GM21360 (cell line): ENCODE data around the gene THTPA.

Experiments used
- ATAC-seq: cut with Tn5 transposase; IDR thresholded peaks from one replicate; pipeline ENCODE4 v1.9.1; 2021; ENCODE audit warnings: mild to moderate bottlenecking, moderate library complexity; ENCODE audit not compliant: unreplicated experiment

THTPA gene

GRCh38 chr14:23566778-23567185 is 10.7 kb downstream of the THTPA start:
- no peak for ATAC-seq

GRCh38 chr14:23567186-23568020 is 11.3 kb downstream of the THTPA start, which contains the start of gene AP1G2:
Gene AP1G2 (minus strand): TSS chr14:23567791. CDS start chr14:23567314, 477 bp downstream.
- ATAC-seq = peak; percentile 82

DNA sequence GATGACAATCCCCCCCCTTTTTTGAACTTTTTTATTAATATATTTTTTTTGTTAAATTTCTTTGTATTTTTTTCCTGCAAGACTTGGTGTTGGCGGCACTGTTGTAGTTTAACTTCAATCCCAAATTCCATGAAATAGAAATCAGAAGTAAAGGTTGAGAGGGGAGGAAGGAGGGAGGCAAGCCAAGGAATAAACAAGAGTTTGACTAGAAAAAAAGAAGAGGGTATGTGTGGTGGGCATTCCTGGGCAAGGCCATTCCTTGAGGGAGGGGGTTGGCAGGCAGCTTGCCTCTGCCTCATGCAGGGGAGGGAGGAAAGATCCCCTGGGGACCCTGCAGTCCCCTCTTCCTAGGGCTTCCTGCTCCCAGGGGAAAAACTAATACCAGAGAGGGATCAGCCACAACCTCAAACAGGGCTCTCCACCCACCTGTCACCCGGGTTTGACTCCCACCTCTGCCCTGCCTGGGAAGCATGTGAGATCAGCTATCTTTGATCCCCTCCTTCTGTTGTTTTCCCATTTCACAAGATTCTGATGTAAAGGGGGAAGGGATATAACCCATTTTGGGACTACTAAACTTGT is 12.0 kb downstream of the THTPA start:
- no peak for ATAC-seq

- ATAC-seq = no peak
These were observed 12.7 kb downstream of the THTPA start for GRCh38 chr14:23568600-23569331.

DNA sequence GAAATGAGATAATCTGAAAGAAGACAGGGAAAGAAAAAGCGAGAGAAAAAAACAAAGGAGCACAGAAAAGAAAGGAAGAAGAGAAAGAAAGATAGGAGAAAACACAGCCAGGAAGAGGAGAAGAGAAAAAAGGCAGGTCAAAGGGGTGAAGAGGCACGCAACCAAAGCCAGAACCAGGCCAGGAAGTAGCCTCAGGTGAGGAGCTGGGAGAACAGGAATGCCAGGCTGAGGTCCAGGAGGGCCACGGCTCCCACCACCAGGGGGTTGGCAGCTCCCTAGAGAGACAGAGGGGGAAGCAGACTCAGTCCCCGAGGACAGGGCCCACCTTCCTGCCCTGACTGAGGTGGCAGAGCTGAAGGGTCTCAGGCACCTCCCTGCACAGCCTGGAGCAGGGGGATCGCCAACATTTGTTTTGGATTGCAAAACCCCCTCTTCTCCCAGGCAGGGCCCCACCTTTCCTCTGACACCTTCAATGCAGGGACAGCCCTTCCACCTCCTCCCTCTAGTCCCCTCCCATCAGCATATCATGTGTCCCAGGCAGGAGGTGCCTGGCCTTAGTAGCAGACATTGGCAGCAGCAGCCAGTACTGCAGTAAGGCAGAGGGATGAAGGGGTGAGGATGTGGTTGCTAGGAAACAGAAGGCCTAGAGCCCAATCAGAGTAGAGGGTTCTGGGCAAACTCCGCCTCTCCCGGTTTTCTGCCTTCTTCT is 13.5 kb downstream of the THTPA start:
- no peak for ATAC-seq

- ATAC-seq = no peak
These were observed 14.9 kb downstream of the THTPA start for GRCh38 chr14:23570806-23571483.

GRCh38 chr14:23571701-23572523 is 15.8 kb downstream of the THTPA start:
- no peak for ATAC-seq

DNA sequence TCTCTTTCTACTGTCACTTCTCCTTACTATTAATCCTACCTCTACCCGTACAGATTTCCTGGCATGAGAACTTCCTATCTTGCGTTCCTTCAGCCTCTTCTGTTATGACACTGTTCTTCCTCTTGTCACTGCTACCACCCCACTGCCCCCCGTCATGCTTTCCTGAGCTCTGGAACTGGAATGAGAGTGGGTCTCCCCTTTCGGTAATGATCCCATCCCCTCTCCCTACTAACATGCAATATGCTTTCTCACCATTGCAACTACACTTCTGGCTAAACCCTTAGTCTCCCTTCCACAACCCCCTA is 16.4 kb downstream of the THTPA start:
- no peak for ATAC-seq

GRCh38 chr14:23572836-23573235 is 16.8 kb downstream of the THTPA start:
- ATAC-seq = no peak

GRCh38 chr14:23573384-23574015 is 17.4 kb downstream of the THTPA start:
- ATAC-seq = no peak

DNA sequence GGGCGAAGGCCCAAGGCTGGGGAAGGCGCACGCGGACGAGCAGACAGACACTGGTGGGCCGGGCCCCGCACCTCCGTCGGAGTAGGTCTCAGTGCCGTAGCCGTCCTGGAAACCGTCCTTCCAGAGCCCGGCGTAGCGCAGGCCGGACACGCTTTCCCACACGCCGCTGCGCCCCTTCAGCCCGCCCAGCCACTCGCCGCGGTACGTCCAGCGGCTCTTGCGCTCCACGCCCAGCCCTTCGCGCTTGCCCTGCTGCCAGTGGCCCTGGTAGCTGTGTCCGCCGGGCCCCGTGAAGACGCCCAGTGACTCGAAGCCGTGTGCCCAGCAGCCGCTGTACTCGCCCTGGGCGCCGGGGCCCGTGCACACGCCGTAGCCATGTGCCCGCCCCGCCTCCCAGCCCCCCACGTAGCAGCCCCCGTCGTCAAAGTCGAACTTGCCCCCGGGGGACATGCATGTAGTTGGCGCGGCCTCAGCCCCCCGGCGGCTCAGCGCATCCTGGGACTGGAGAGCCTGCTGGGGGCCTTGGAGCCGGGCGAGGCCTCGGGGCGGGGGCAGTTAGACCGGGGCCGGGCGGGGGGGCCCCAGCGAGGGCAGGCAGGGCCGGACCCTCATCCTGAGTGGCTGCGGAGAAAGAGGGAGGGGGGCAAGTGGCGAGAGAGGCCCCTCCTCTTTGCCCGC is 21.1 kb downstream of the THTPA start:
- no peak for ATAC-seq

GRCh38 chr14:23577710-23578392 is 21.8 kb downstream of the THTPA start:
- no peak for ATAC-seq

GRCh38 chr14:23578560-23579310 is 22.7 kb downstream of the THTPA start, which contains the start of gene JPH4:
Gene JPH4 (minus strand): TSS chr14:23578790. CDS start chr14:23577453, 1,337 bp downstream.
- no peak for ATAC-seq

DNA sequence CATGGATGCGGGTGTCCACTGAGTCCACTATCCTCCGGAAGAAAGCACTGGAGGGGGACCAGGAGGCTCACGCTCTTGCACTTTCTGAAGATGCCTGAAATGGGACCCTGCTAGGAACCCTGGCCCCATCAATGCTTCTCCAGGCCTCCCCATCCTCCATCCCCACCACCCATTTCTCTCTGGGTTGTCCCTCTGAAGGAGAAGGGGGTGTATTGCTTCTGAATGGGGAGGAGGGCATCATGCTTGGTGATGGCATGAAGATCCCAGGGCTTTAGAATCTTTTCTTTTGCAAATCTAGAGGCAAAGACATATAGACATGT is 23.2 kb downstream of the THTPA start:
- no peak for ATAC-seq

DNA sequence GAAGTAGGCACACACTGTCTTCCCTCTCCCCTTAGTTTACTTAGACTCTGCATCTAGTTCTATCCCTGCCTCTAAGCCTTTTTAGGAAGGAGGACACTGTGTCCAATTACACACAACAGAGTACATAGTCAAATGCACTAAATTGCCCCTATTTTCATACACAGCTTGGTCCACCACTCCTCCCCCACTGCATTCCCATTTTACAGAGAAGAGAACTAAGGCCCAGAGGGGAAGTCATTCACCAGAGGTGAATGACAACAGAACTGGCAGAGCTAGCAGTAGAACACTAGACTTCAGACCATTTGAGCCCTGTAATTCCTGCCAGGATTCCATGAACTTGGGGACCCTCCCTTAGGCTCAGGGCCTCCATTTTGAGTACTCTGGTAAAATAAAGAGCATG is 23.7 kb downstream of the THTPA start:
- ATAC-seq = no peak

DNA sequence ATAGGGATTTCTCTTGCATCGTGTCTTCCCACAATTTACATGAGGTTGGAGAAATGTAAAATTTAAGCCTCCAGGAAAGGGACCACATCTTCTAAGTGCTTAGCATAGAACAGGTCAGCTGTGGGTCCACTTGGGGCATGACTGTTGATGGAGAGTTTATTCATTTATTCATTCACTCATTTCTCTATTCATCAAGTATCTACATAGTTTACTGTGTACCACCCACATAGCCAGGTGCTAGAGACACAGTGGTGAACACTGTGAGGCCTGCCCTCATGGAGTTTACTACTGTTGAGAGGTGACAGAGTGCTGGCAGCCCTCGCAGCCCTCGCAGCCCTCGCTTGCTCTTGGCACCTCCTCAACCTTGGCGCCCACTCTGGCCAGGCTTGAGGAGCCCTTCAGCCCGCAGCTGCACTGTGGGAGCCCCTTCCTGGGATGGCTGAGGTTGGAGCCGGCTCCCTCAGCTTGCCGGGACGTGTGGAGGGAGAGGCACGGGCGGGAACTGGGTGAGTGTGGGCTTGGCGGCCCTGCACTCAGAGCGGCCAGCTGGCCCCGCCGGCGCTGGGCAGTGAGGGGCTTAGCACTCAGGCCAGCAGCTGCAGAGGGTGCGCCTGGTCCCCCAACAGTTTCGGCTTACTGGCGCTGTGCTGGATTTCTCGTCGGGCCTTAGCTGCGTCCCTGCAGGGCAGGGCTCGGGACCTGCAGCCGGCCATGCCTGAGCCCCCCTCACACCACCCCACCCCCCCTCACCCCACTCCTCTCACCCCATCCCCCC is 24.3 kb downstream of the THTPA start:
- no peak for ATAC-seq

DNA sequence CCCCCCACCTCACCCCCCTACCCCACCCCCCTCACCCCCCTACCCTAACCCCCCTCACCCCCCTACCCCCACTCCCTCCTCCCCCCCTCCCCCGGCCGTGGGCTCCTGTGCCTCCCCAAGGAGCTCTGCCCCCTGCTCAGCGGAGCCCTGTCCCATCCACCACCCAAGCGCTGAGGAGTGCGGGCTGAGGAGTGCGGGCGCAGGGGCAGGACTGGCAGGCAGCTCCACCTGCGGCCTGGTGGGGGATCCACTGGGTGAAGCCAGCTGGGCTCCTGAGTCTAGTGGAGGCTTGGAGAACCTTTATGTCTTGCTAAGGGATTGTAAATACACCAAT is 24.8 kb downstream of the THTPA start:
- no peak for ATAC-seq
